NT2/D1 (cell line): ENCODE data around the gene TSPAN16.

ENCODE experiments used
- DNase-seq: peaks from one replicate; pipeline ENCODE4 v3.0.0-alpha.2; 2011; ENCODE audit warnings: low read depth, low spot score
- H3K27me3 ChIP-seq: 2 replicates; pipeline ENCODE4 v1.6.0; 2011; ENCODE audit warnings: mild to moderate bottlenecking; ENCODE audit not compliant: insufficient read length, insufficient read depth
- H3K36me3 ChIP-seq: 2 replicates; pipeline ENCODE4 v1.6.1; 2011; ENCODE audit warnings: mild to moderate bottlenecking, low read length, mixed read lengths; ENCODE audit not compliant: insufficient read depth, insufficient read length
- H3K4me1 ChIP-seq: 2 replicates; pipeline ENCODE4 v1.5.1; 2011; ENCODE audit not compliant: insufficient read depth, insufficient read length
- H3K4me3 ChIP-seq: 2 replicates; pipeline ENCODE4 v1.5.1; 2011; ENCODE audit warnings: low read depth; ENCODE audit not compliant: insufficient read length
- H3K9ac ChIP-seq: 2 replicates; pipeline ENCODE4 v1.6.0; 2011; ENCODE audit warnings: low read depth; ENCODE audit not compliant: insufficient read length
- H3K9me3 ChIP-seq: 2 replicates; pipeline ENCODE4 v1.5.1; 2011; ENCODE audit warnings: mild to moderate bottlenecking, low read length; ENCODE audit not compliant: insufficient read depth
- SUZ12 ChIP-seq: IDR thresholded peaks from 2 replicates; pipeline ENCODE4 v1.6.1; 2011; ENCODE audit not compliant: insufficient read length, insufficient read depth; ENCODE audit errors: extremely low read depth
- YY1 ChIP-seq: IDR thresholded peaks from 2 replicates; pipeline ENCODE4 v1.6.1; 2011; ENCODE audit not compliant: insufficient read length, insufficient read depth
- ZNF274 ChIP-seq: IDR thresholded peaks from 2 replicates; pipeline ENCODE4 v1.6.1; 2011; ENCODE audit warnings: mild to moderate bottlenecking, low read depth, low read length

TSPAN16 gene

GRCh38 chr19:11295665-11296245 is at the start of gene TSPAN16:
TSPAN16 (plus strand) TSS chr19:11296160; CDS start chr19:11296298, 138 bp downstream.
- DNase-seq = no peak
- Histone ChIP-seq H3K27me3 (peaks cover 5% of the 10 kb centered on the region), H3K9ac (no peak within 1 kb of the TSS), H3K9me3 (no peaks in the 10 kb centered on the region), H3K4me3 (no peak within 1 kb of the TSS), H3K4me1 (peaks cover 7% of the 10 kb centered on the region), H3K36me3 (no peaks in the 10 kb centered on the region)
- TF ChIP-seq ZNF274 = no peak
- no peak for TF ChIP-seq YY1
- TF ChIP-seq SUZ12 = no peak

- Histone ChIP-seq H3K9me3 (no peaks in the 10 kb centered on the region), H3K36me3 (peaks cover 50% of the 10 kb centered on the region), H3K27me3 (no peaks in the 10 kb centered on the region), H3K4me1 (peaks cover 7% of the 10 kb centered on the region), H3K4me3 (no peak overlapping the region), H3K9ac (no peak overlapping the region)
- no peak for DNase-seq
- TF ChIP-seq ZNF274 = no peak
- no peak for TF ChIP-seq SUZ12
- no peak for TF ChIP-seq YY1
These were observed 49.0 kb upstream of the TSPAN16 start for GRCh38 chr19:11246941-11247340.

- TF ChIP-seq SUZ12 = no peak
- TF ChIP-seq YY1 = no peak
- TF ChIP-seq ZNF274 = no peak
- no peak for DNase-seq
- H3K36me3 ChIP-seq = peaks cover 55% of the 10 kb centered on the region
- no peaks in the 10 kb centered on the region for H3K9me3 ChIP-seq
- no peaks in the 10 kb centered on the region for H3K27me3 ChIP-seq
- peaks cover 7% of the 10 kb centered on the region for H3K4me1 ChIP-seq
- H3K4me3 ChIP-seq = no peak overlapping the region
- no peak overlapping the region for H3K9ac ChIP-seq
These were observed 48.6 kb upstream of the TSPAN16 start for GRCh38 chr19:11247391-11247790.

- H3K4me3 ChIP-seq = no peak overlapping the region
- no peak for DNase-seq
- H3K36me3 ChIP-seq = peaks cover 55% of the 10 kb centered on the region
- no peak overlapping the region for H3K9ac ChIP-seq
- H3K4me1 ChIP-seq = peaks cover 9% of the 10 kb centered on the region
- H3K9me3 ChIP-seq = no peaks in the 10 kb centered on the region
- TF ChIP-seq YY1 (no peak), ZNF274 (no peak), SUZ12 (no peak)
- no peaks in the 10 kb centered on the region for H3K27me3 ChIP-seq
These were observed 48.0 kb upstream of the TSPAN16 start for GRCh38 chr19:11247934-11248333.

GRCh38 chr19:11248852-11249251 is 47.1 kb upstream of the TSPAN16 start:
- Histone ChIP-seq H3K9me3 (no peaks in the 10 kb centered on the region), H3K27me3 (no peaks in the 10 kb centered on the region), H3K4me3 (no peak overlapping the region), H3K4me1 (peaks cover 10% of the 10 kb centered on the region), H3K9ac (no peak overlapping the region), H3K36me3 (peaks cover 53% of the 10 kb centered on the region)
- DNase-seq = no peak
- no peak for TF ChIP-seq ZNF274
- no peak for TF ChIP-seq YY1
- TF ChIP-seq SUZ12 = no peak

- H3K9ac ChIP-seq = no peak overlapping the region
- no peaks in the 10 kb centered on the region for H3K27me3 ChIP-seq
- TF ChIP-seq SUZ12 = no peak
- TF ChIP-seq YY1 = no peak
- TF ChIP-seq ZNF274 = no peak
- H3K4me3 ChIP-seq = no peak overlapping the region
- no peaks in the 10 kb centered on the region for H3K9me3 ChIP-seq
- no peak for DNase-seq
- peaks cover 46% of the 10 kb centered on the region for H3K36me3 ChIP-seq
- H3K4me1 ChIP-seq = peaks cover 16% of the 10 kb centered on the region
These were observed 44.7 kb upstream of the TSPAN16 start for GRCh38 chr19:11251217-11251616.

- no peaks in the 10 kb centered on the region for H3K27me3 ChIP-seq
- no peak for DNase-seq
- TF ChIP-seq YY1 (no peak), SUZ12 (no peak), ZNF274 (no peak)
- H3K9ac ChIP-seq = no peak overlapping the region
- H3K4me1 ChIP-seq = peaks cover 19% of the 10 kb centered on the region
- no peak overlapping the region for H3K4me3 ChIP-seq
- H3K36me3 ChIP-seq = peaks cover 45% of the 10 kb centered on the region
- no peaks in the 10 kb centered on the region for H3K9me3 ChIP-seq
These were observed 44.2 kb upstream of the TSPAN16 start for GRCh38 chr19:11251650-11252314.
